K562 (cell line): ENCODE results near the gene ARHGAP26. TPM values are rescaled to one million over a fixed set of nuclear protein-coding genes. Genes with fewer than 3 reads are reported as not detected.

ENCODE experiments used
- ATAC-seq: fragments of 200-7000 bp; cut with Tn5 transposase; 3 replicates; pipeline ENCODE4 v1.9.1; 2020; ENCODE audit warnings: moderate library complexity
- BruUV-seq: library from RNA; stranded (reverse); fragments of 400-500 nt; replicated peaks from 2 replicates; lab custom pipeline; 2021; lab: Mats Ljungman, UMichigan
- CTCF ChIA-PET: fragments of 300-600 bp; formaldehyde crosslinking; extraction: SDS; loops from one replicate; lab custom pipeline; 2021; ENCODE audit warnings: low intra/inter-chr PET ratio; lab: Yijun Ruan, JAX
- POLR2A ChIA-PET: fragments of 300-600, 350-650 bp; sonication (Branson Sonifier 250); formaldehyde crosslinking; extraction: SDS; loops from one replicate; lab custom pipeline; 2021; ENCODE audit warnings: antibody characterized with exemption, inconsistent platforms; lab: Yijun Ruan, JAX
- DNase-seq, 4 experiments: peaks; one replicate each; pipeline versions ENCODE4 v3.0.0 to v3.0.0-alpha.2; 2011 to 2018; ENCODE audit warnings: low spot score in 3 of 4, mixed read lengths in 3 of 4; ENCODE audit errors: extremely low read depth in 1 of 4
- FAIRE-seq: peaks from 2 replicates; lab custom pipeline; 2011; peaks lifted over from hg19 to GRCh38; lab: Jason Lieb, UNC
- H2AFZ ChIP-seq: 2 replicates; pipeline ENCODE4 v1.6.0; 2011; ENCODE audit warnings: low read depth, low read length, control low read depth, inconsistent platforms
- H3K27ac ChIP-seq: fragments of 200-600 bp; 3 replicates; pipeline ENCODE4 v1.8.0; 2011; ENCODE audit warnings: low read depth, mild to moderate bottlenecking, control low read depth, inconsistent platforms, low read length, moderate library complexity, mixed read lengths; ENCODE audit errors: extremely low read depth
- H3K27me3 ChIP-seq, 2 experiments: fragments of 300-600 bp in 1 of 2; 2 replicates in 1 of 2; 3 replicates in 1 of 2; pipeline versions ENCODE4 v1.6.0 to v1.8.0; 2011; ENCODE audit warnings: inconsistent platforms in 2 of 2, low read length in 2 of 2, mild to moderate bottlenecking in 1 of 2, mixed read lengths in 1 of 2, moderate library complexity in 1 of 2; ENCODE audit not compliant: control insufficient read depth in 2 of 2, insufficient read depth in 2 of 2
- H3K36me3 ChIP-seq: fragments of 300-600 bp; 3 replicates; pipeline ENCODE4 v1.8.0; 2011; ENCODE audit warnings: mild to moderate bottlenecking, low read length, inconsistent platforms; ENCODE audit not compliant: control insufficient read depth, insufficient read depth
- H3K4me1 ChIP-seq, 2 experiments: fragments of 200-600 bp in 1 of 2; replicated peaks in 1 of 2; 2 replicates in 1 of 2; 3 replicates in 1 of 2; pipeline versions ENCODE4 v1.5.1 to v1.8.0; 2011; ENCODE audit warnings: inconsistent platforms in 2 of 2, low read length in 2 of 2, mild to moderate bottlenecking in 1 of 2, mixed read lengths in 1 of 2, moderate library complexity in 1 of 2; ENCODE audit not compliant: control insufficient read depth in 2 of 2, insufficient read depth in 2 of 2
- H3K4me2 ChIP-seq: 2 replicates; pipeline ENCODE4 v1.6.1; 2011; ENCODE audit warnings: low read length, control low read depth, inconsistent platforms, mixed read lengths; ENCODE audit not compliant: insufficient read depth
- H3K4me3 ChIP-seq: fragments of 200-600 bp; sonication (generic), shearing (Covaris generic); 2 replicates; pipeline ENCODE4 v1.5.1; 2016; ENCODE audit warnings: control low read depth, inconsistent platforms
- H3K79me2 ChIP-seq: fragments of 200-600 bp; 3 replicates; pipeline ENCODE4 v1.8.0; 2011; ENCODE audit warnings: low read length, inconsistent platforms; ENCODE audit not compliant: control insufficient read depth, insufficient read depth
- H3K9ac ChIP-seq, 2 experiments: 2 replicates each; pipeline versions ENCODE4 v1.6.0 to v1.6.1; 2011; ENCODE audit warnings: low read depth in 2 of 2, low read length in 2 of 2, control low read depth in 1 of 2, inconsistent platforms in 1 of 2, mild to moderate bottlenecking in 1 of 2, mixed read lengths in 1 of 2; ENCODE audit not compliant: insufficient read depth in 1 of 2
- H3K9me1 ChIP-seq: one replicate; pipeline ENCODE4 v1.6.0; 2011; ENCODE audit warnings: inconsistent platforms, mild to moderate bottlenecking, low read length, moderate library complexity; ENCODE audit not compliant: control insufficient read depth, insufficient read depth
- H3K9me3 ChIP-seq: replicated peaks from 2 replicates; pipeline ENCODE4 v1.5.1; 2011; ENCODE audit warnings: low read depth, low read length, inconsistent platforms; ENCODE audit not compliant: control insufficient read depth, insufficient read depth
- H4K20me1 ChIP-seq: replicated peaks from 2 replicates; pipeline ENCODE4 v1.6.1; 2011; ENCODE audit warnings: low read length, inconsistent platforms, mixed read lengths; ENCODE audit not compliant: control insufficient read depth, insufficient read depth
- NFE2 ChIP-seq: IDR thresholded peaks from 2 replicates; pipeline ENCODE4 v1.6.1; 2014; ENCODE audit warnings: antibody characterized with exemption, low read depth
- NFIC ChIP-seq: fragments of 450-650 bp; IDR thresholded peaks from 2 replicates; pipeline ENCODE4 v1.6.1; 2017; ENCODE audit warnings: mild to moderate bottlenecking, inconsistent platforms
- NFIX ChIP-seq: fragments of 250-450 bp; sonication (Bioruptor Pico); IDR thresholded peaks from 2 replicates; pipeline ENCODE4 v1.4.0; 2020; ENCODE audit warnings: low read depth, mild to moderate bottlenecking, moderate library complexity
- PRDM10 ChIP-seq: fragments of 450-650 bp; IDR thresholded peaks from 2 replicates; pipeline ENCODE4 v1.6.1; 2018; ENCODE audit not compliant: partially characterized antibody
- ZNF384 ChIP-seq: IDR thresholded peaks from 2 replicates; pipeline ENCODE4 v1.6.1; 2012; ENCODE audit warnings: low read depth, low read length, improper control_type of control experiment
- WGBS: fragments of 100-300 bp; shearing (Covaris generic); methylation state at CpG from one replicate; pipeline ENCODE4 v1.1.6; 2016; ENCODE audit warnings: low coverage, mixed read lengths; ENCODE audit not compliant: insufficient coverage; ENCODE audit errors: missing lambda C conversion rate; 5-methylcytosine and 5-hydroxymethylcytosine counted together
- in situ Hi-C: fragments of 300-500 bp; cut with MboI; formaldehyde crosslinking; loops from 4 replicates; pipeline ENCODE4 v1.15.0; 2018; ENCODE audit warnings: inconsistent platforms, mixed read lengths
- intact Hi-C: fragments of 100-400 bp; cut with micrococcal nuclease; formaldehyde crosslinking; loops from 2 replicates; pipeline ENCODE4 v1.14.2; 2022
- polyA plus RNA-seq, 8 experiments: library from polyadenylated mRNA; depleted of rRNA in 4 of 8; stranded (reverse) in 5 of 8; unstranded in 3 of 8; fragments of >200 nt; fragmentation: Nextera tagmentation in 2 of 8; fragmentation: Illumina TruSeq in 1 of 8; extraction: Ambion mirVana in 2 of 8; extraction: Trizol in 1 of 8; gene quantifications; 2 replicates each; pipeline versions ENCODE4 v1.2.1 to v1.2.3, GENCODE V29; 2011 to 2014; ENCODE audit warnings: inconsistent platforms in 1 of 8, missing spikeins in 1 of 8
- total RNA-seq, 7 experiments: library from RNA; depleted of rRNA in 6 of 7; stranded (reverse); fragments of >200 nt in 6 of 7; fragmentation: Illumina TruSeq in 2 of 7; extraction: Trizol in 2 of 7; gene quantifications; 2 replicates each; pipeline versions ENCODE4 v1.2.1 to v1.2.3, GENCODE V29; 2011 to 2021; ENCODE audit warnings: low replicate concordance in 1 of 7

Gene ARHGAP26
- total and polyA plus RNA-seq, 9 of the 15 experiments (the other 6 are each of a cell fraction or from before 2014, with no cell fraction given), result 0.13 to 1.1 (median 0.55) TPM

GRCh38 chr5:143182901-143183820 lies 413.0 kb downstream of the ARHGAP26 start:
- 48% methylated on average over 15 of the region's 15 CpGs for WGBS
- Histone ChIP-seq H3K36me3 (no peaks in the 10 kb centered on the region), H3K9me1 (no peaks in the 10 kb centered on the region), H3K79me2 (no peaks in the 10 kb centered on the region), H4K20me1 (no peaks in the 10 kb centered on the region), H3K9me3 (no peaks in the 10 kb centered on the region), H3K27ac (no peak overlapping the region), H2AFZ (peak overlapping the region; percentile 40; the same call in 1 of the 2 replicates), H3K27me3 (no peaks in the 10 kb centered on the region), H3K4me3 (no peak overlapping the region), H3K4me1 (peaks cover 0 to 4% of the 10 kb centered on the region in 2 experiments; a peak in 2 of 5 replicates), H3K9ac (no peak overlapping the region), H3K4me2 (no peak overlapping the region)
- ChIA-PET CTCF (no interaction called here), POLR2A (interaction anchor here (0.7 to 0.8 kb wide), 2 partner anchors 8 to 13 kb away, joined by 3 read pairs; no protein-coding TSS in a partner anchor)
- DNase-seq, result no peak
- TF ChIP-seq NFIX (CRISPR knock-in tag) (peak; percentile 36; the same call in 1 of the 2 replicates), PRDM10 (peak; percentile 10), ZNF384 (peak; percentile 33; the same call in 1 of the 2 replicates), NFE2 (no peak), NFIC (peak; percentile 84)
- no peak; the same call in 2 of the 3 replicates for ATAC-seq
- in situ Hi-C loops (no loop called here), intact Hi-C loops (no loop called here)
- FAIRE-seq, result no peak
- BruUV-seq, result no TSS peak
